ENCODE data around the gene ATG16L2.

ATG16L2 gene

GRCh38 chr11:72816404-72816990 lies 2.3 kb downstream of the ATG16L2 start:
- DNase-seq (ENCODE audit: low read depth), result no peak
- no peak for TF ChIP-seq CTCF (conservative IDR thresholded peaks at IDR 0.05; ENCODE audit: low read depth, low read length)
- H3K4me3 ChIP-seq (ENCODE audit: low read length), result no peak overlapping the region

GRCh38 chr11:72817966-72818365 lies 3.8 kb downstream of the ATG16L2 start:
- H3K4me3 ChIP-seq (ENCODE audit: low read length), result no peak overlapping the region
- TF ChIP-seq CTCF (conservative IDR thresholded peaks at IDR 0.05; ENCODE audit: low read depth, low read length), result no peak
- no peak for DNase-seq (ENCODE audit: low read depth)

DNA sequence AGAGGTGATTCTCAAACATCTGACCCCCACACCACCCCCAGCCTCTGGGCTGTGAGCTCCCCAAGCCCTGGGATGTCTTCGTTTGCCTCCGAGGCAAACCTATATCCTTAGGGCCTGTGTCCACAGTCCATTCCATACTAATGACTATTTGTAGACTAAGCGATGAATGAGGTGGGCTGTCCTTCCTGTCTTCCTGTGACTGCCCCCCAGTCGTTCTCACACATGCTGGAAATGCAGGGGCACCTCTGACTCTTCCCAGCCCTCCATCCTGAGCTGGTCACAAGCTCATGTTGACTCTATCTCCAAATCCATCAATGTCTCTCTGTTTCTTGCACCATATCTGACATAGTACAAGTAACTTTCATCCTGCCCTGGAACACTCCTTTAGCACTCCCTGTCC lies 4.8 kb downstream of the ATG16L2 start:
- no peak for TF ChIP-seq CTCF (conservative IDR thresholded peaks at IDR 0.05; ENCODE audit: low read depth, low read length)
- DNase-seq (ENCODE audit: low read depth), result no peak
- no peak overlapping the region for H3K4me3 ChIP-seq (ENCODE audit: low read length)

- TF ChIP-seq CTCF (conservative IDR thresholded peaks at IDR 0.05; ENCODE audit: low read depth, low read length), result no peak
- no peak overlapping the region for H3K4me3 ChIP-seq (ENCODE audit: low read length)
- DNase-seq (ENCODE audit: low read depth), result no peak
Observed at GRCh38 chr11:72820439-72821139, 6.4 kb downstream of the ATG16L2 start.

- TF ChIP-seq CTCF (conservative IDR thresholded peaks at IDR 0.05; ENCODE audit: low read depth, low read length), result no peak
- H3K4me3 ChIP-seq (ENCODE audit: low read length), result peak overlapping the region; percentile 60
- no peak for DNase-seq (ENCODE audit: low read depth)
Observed at GRCh38 chr11:72821221-72821919, 7.2 kb downstream of the ATG16L2 start.

- peak; percentile 61 for DNase-seq (ENCODE audit: low read depth)
- peak overlapping the region; percentile 60 for H3K4me3 ChIP-seq (ENCODE audit: low read length)
- peak; percentile 7 for TF ChIP-seq CTCF (conservative IDR thresholded peaks at IDR 0.05; ENCODE audit: low read depth, low read length)
Observed at GRCh38 chr11:72821920-72822799, 7.9 kb downstream of the ATG16L2 start.

Data from retinal pigment epithelial cell (primary cell).